Endothelial cell (in vitro differentiated cells): Measurements from ENCODE around the gene GAB2. TPM values are rescaled to one million over a fixed set of nuclear protein-coding genes. Genes with fewer than 3 reads are reported as not detected.
"Not testable (repeated sequence)": the region's sequence is repeated elsewhere in the genome, so short reads cannot be mapped to it uniquely, and the experiment has no call there.

Experiments used
- DNase-seq: peaks from one replicate; pipeline ENCODE4 v3.0.0; 2021; ENCODE audit warnings: low spot score
- H3K27ac Mint-ChIP-seq: one replicate; pipeline ENCODE4 v1.8.0; 2021; ENCODE audit warnings: mixed read lengths, inconsistent platforms; ENCODE audit not compliant: unreplicated experiment
- H3K27me3 Mint-ChIP-seq: one replicate; pipeline ENCODE4 v1.8.0; 2021; ENCODE audit warnings: mild to moderate bottlenecking, moderate library complexity, mixed read lengths, inconsistent platforms; ENCODE audit not compliant: unreplicated experiment
- H3K36me3 Mint-ChIP-seq: one replicate; pipeline ENCODE4 v1.8.0; 2021; ENCODE audit warnings: mild to moderate bottlenecking, low read depth, mixed read lengths, inconsistent platforms; ENCODE audit not compliant: unreplicated experiment
- H3K4me1 Mint-ChIP-seq: one replicate; pipeline ENCODE4 v1.8.0; 2021; ENCODE audit warnings: mild to moderate bottlenecking, mixed read lengths, inconsistent platforms; ENCODE audit not compliant: unreplicated experiment
- H3K4me3 Mint-ChIP-seq: one replicate; pipeline ENCODE4 v1.8.0; 2021; ENCODE audit warnings: mild to moderate bottlenecking, mixed read lengths, inconsistent platforms; ENCODE audit not compliant: unreplicated experiment
- H3K9me3 Mint-ChIP-seq: one replicate; pipeline ENCODE4 v1.8.0; 2021; ENCODE audit warnings: mixed read lengths, inconsistent platforms; ENCODE audit not compliant: unreplicated experiment
- CTCF ChIP-seq: fragments of 200-600 bp; sonication (generic); IDR thresholded peaks from one replicate; pipeline ENCODE4 v1.5.0; 2021; ENCODE audit warnings: antibody characterized with exemption; ENCODE audit not compliant: unreplicated experiment
- total RNA-seq: library from RNA; stranded (reverse); fragmentation: NEBNext Ultra II Directional; extraction: Animal tissue kit (Norgen Biotek cat#: 25700); gene quantifications from one replicate; pipeline ENCODE4 v1.2.1, GENCODE V29; 2021; ENCODE audit not compliant: unreplicated experiment

Gene GAB2
- total RNA-seq, 1 donor from 2014 or later, result 81.0 TPM

GRCh38 chr11:78364128-78364751 lies 53.4 kb downstream of the GAB2 start:
- Mint-ChIP-seq H3K4me3 (no peak overlapping the region), H3K27me3 (no peaks in the 10 kb centered on the region), H3K4me1 (peaks cover 10% of the 10 kb centered on the region), H3K36me3 (peaks cover 1% of the 10 kb centered on the region), H3K9me3 (no peaks in the 10 kb centered on the region), H3K27ac (no peak overlapping the region)
- no peak for TF ChIP-seq CTCF
- no peak for DNase-seq

DNA sequence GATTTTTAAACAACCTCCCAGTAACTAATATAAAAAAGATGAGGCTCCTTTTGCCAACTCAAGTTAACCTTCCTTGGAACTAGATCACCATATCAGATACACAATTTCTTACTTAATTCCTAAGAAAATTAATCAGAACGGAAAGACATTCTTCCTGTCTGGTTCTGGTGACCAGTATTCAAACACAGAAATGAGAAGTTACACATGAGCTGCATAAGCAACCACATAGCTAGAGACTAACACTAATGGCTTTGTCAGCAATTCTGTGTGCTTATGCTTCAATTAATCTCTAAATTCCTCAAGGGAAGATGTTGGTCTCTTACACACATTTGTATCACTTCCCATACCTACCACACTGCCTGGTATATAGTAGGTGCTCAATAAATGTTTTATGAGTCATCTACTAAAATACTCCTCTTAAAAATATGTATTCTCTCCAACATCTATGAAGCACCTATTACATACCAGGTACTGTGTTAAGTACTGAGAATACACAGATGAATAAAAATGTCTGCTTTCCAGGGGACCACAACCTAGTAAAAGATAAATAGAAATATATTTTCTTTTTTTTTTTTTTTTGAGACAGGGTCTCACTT lies 54.5 kb downstream of the GAB2 start:
- H3K9me3 Mint-ChIP-seq, result no peaks in the 10 kb centered on the region
- H3K4me1 Mint-ChIP-seq, result peaks cover 10% of the 10 kb centered on the region
- H3K36me3 Mint-ChIP-seq, result no peaks in the 10 kb centered on the region
- H3K4me3 Mint-ChIP-seq, result no peak overlapping the region
- no peaks in the 10 kb centered on the region for H3K27me3 Mint-ChIP-seq
- no peak for DNase-seq
- TF ChIP-seq CTCF, result no peak
- no peak overlapping the region for H3K27ac Mint-ChIP-seq

GRCh38 chr11:78361228-78361627 lies 56.4 kb downstream of the GAB2 start:
- Mint-ChIP-seq H3K9me3 (no peaks in the 10 kb centered on the region), H3K27me3 (no peaks in the 10 kb centered on the region), H3K4me3 (no peak overlapping the region), H3K27ac (no peak overlapping the region), H3K4me1 (peaks cover 10% of the 10 kb centered on the region), H3K36me3 (no peaks in the 10 kb centered on the region)
- no peak for DNase-seq
- TF ChIP-seq CTCF, result no peak

GRCh38 chr11:78359921-78360320 lies 57.7 kb downstream of the GAB2 start:
- Mint-ChIP-seq H3K27ac (no peak overlapping the region), H3K4me1 (peaks cover 9% of the 10 kb centered on the region), H3K9me3 (no peaks in the 10 kb centered on the region)

DNA sequence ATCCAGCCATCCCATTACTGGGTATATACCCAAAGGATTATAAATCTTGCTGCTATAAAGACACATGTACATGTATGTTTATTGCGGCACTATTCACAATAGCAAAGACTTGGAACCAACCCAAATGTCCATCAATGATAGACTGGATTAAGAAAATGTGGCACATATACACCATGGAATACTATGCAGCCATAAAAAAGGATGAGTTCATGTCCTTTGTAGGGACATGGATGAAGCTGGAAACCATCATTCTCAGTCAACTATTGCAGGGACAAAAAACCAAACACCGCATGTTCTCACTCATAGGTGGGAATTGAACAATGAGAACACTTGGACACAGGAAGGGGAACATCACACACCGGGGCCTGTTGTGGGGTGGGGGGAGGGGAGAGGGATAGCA lies 59.7 kb downstream of the GAB2 start:
- not testable (repeated sequence) for H3K27ac Mint-ChIP-seq, H3K4me3 Mint-ChIP-seq, H3K27me3 Mint-ChIP-seq, H3K9me3 Mint-ChIP-seq, DNase-seq, H3K36me3 Mint-ChIP-seq
- H3K4me1 Mint-ChIP-seq, result peaks cover 19% of the 10 kb centered on the region

More at GRCh38 chr11:78359921-78360320, 57.7 kb downstream of the GAB2 start:
- H3K36me3 Mint-ChIP-seq, result no peaks in the 10 kb centered on the region
- TF ChIP-seq CTCF, result no peak
- no peak for DNase-seq
- H3K4me3 Mint-ChIP-seq, result no peak overlapping the region
- H3K27me3 Mint-ChIP-seq, result no peaks in the 10 kb centered on the region

GRCh38 chr11:78357425-78357824 lies 60.2 kb downstream of the GAB2 start:
- H3K4me3 Mint-ChIP-seq, H3K9me3 Mint-ChIP-seq, DNase-seq, H3K36me3 Mint-ChIP-seq, H3K27ac Mint-ChIP-seq, H3K27me3 Mint-ChIP-seq: not testable (repeated sequence)
- peaks cover 20% of the 10 kb centered on the region for H3K4me1 Mint-ChIP-seq

GRCh38 chr11:78355742-78356141 lies 61.9 kb downstream of the GAB2 start:
- not testable (repeated sequence) for H3K9me3 Mint-ChIP-seq, DNase-seq, H3K27me3 Mint-ChIP-seq, H3K36me3 Mint-ChIP-seq, H3K4me3 Mint-ChIP-seq, H3K27ac Mint-ChIP-seq
- peaks cover 34% of the 10 kb centered on the region for H3K4me1 Mint-ChIP-seq
